Endothelial cell of umbilical vein (primary cell): ENCODE data around the gene MSH5. TPM values are rescaled to one million over a fixed set of nuclear protein-coding genes. Genes with fewer than 3 reads are reported as not detected.

Experiments
- BruUV-seq: library from RNA; stranded (reverse); fragments of 400-500 nt; replicated peaks from 2 replicates; lab custom pipeline; 2021; lab: Mats Ljungman, UMichigan
- CTCF ChIA-PET: fragments of 300-600, 350-600 bp; sonication (Branson Sonifier 250); formaldehyde crosslinking; loops from one replicate; lab custom pipeline; 2021; ENCODE audit warnings: antibody characterized with exemption, inconsistent platforms; lab: Charles Lee
- POLR2A ChIA-PET: fragments of 300-600, 350-600 bp; sonication (Branson Sonifier 250); formaldehyde crosslinking; loops from one replicate; lab custom pipeline; 2021; ENCODE audit warnings: antibody characterized with exemption, inconsistent platforms; lab: Charles Lee
- DNase-seq: peaks from one replicate; pipeline ENCODE4 v3.0.0-alpha.2; 2011; ENCODE audit warnings: low read depth, low spot score
- FAIRE-seq: peaks from 2 replicates; lab custom pipeline; 2011; peaks lifted over from hg19 to GRCh38; lab: Jason Lieb, UNC
- H2AFZ ChIP-seq: 2 replicates; pipeline ENCODE4 v1.6.0; 2012; ENCODE audit warnings: low read depth, low read length, control low read depth, inconsistent platforms
- H3K27ac ChIP-seq: 2 replicates; pipeline ENCODE4 v1.5.1; 2011; ENCODE audit warnings: low read depth, mild to moderate bottlenecking, control low read depth, low read length, moderate library complexity; ENCODE audit not compliant: insufficient read depth
- H3K27me3 ChIP-seq, 2 experiments: 2 replicates each; pipeline versions ENCODE4 v1.6.0 to v1.6.1; 2011; ENCODE audit warnings: low read length in 2 of 2, mixed read lengths in 1 of 2; ENCODE audit not compliant: control insufficient read depth in 2 of 2, insufficient read depth in 2 of 2
- H3K36me3 ChIP-seq, 2 experiments: 2 replicates in 1 of 2; 3 replicates in 1 of 2; pipeline ENCODE4 v1.5.1; 2011; ENCODE audit warnings: low read length in 2 of 2, mild to moderate bottlenecking in 1 of 2, moderate library complexity in 1 of 2; ENCODE audit not compliant: control insufficient read depth in 2 of 2, insufficient read depth in 2 of 2; ENCODE audit errors: extremely low read depth in 1 of 2
- H3K4me1 ChIP-seq: 3 replicates; pipeline ENCODE4 v1.5.1; 2011; ENCODE audit warnings: mild to moderate bottlenecking, low read length; ENCODE audit not compliant: control insufficient read depth, insufficient read depth; ENCODE audit errors: extremely low read depth
- H3K4me2 ChIP-seq: 2 replicates; pipeline ENCODE4 v1.6.1; 2011; ENCODE audit warnings: low read length, control low read depth, mixed read lengths; ENCODE audit not compliant: insufficient read depth
- H3K4me3 ChIP-seq, 3 experiments: fragments of 200-600 bp in 1 of 3; sonication (generic), shearing (Covaris generic) in 1 of 3; replicated peaks in 1 of 3; 2 replicates each; pipeline ENCODE4 v1.5.1; 2011 to 2016; ENCODE audit warnings: control low read depth in 3 of 3, low read length in 3 of 3, mild to moderate bottlenecking in 2 of 3, inconsistent platforms in 1 of 3, low read depth in 1 of 3, moderate library complexity in 1 of 3; ENCODE audit not compliant: insufficient read depth in 1 of 3
- H3K79me2 ChIP-seq: 2 replicates; pipeline ENCODE4 v1.6.0; 2012; ENCODE audit warnings: low read length, inconsistent platforms; ENCODE audit not compliant: control insufficient read depth, insufficient read depth
- H3K9ac ChIP-seq: replicated peaks from 2 replicates; pipeline ENCODE3; 2011; ENCODE audit warnings: low read length, control low read depth; ENCODE audit not compliant: insufficient read depth; ENCODE audit errors: extremely low read depth
- H3K9me1 ChIP-seq: replicated peaks from 3 replicates; pipeline ENCODE4 v1.6.0; 2011; ENCODE audit warnings: mild to moderate bottlenecking, low read length; ENCODE audit not compliant: control insufficient read depth, insufficient read depth; ENCODE audit errors: extremely low read depth
- H3K9me3 ChIP-seq: replicated peaks from 2 replicates; pipeline ENCODE4 v1.5.1; 2012; ENCODE audit warnings: low read length, inconsistent platforms; ENCODE audit not compliant: control insufficient read depth, insufficient read depth
- H4K20me1 ChIP-seq: replicated peaks from 2 replicates; pipeline ENCODE3; 2011; ENCODE audit warnings: mild to moderate bottlenecking, low read length; ENCODE audit not compliant: control insufficient read depth, insufficient read depth; ENCODE audit errors: extremely low read depth
- CTCF ChIP-seq, 2 donors: IDR thresholded peaks; 1 replicate in 1 of 2; 2 replicates in 1 of 2; pipeline ENCODE4 v1.5.1; 2011; ENCODE audit warnings: low read length in 2 of 2, mild to moderate bottlenecking in 2 of 2, moderate library complexity in 2 of 2, control low read depth in 1 of 2, inconsistent platforms in 1 of 2, low read depth in 1 of 2; ENCODE audit not compliant: insufficient read depth in 1 of 2; ENCODE audit errors: extremely low read depth in 1 of 2
- EZH2 ChIP-seq: IDR thresholded peaks from 2 replicates; pipeline ENCODE4 v1.6.1; 2012; ENCODE audit warnings: borderline replicate concordance, low read depth, mild to moderate bottlenecking, moderate library complexity, low read length, inconsistent platforms; ENCODE audit not compliant: severe bottlenecking
- FOS ChIP-seq: IDR thresholded peaks from 2 replicates; pipeline ENCODE4 v1.6.1; 2011; ENCODE audit warnings: mild to moderate bottlenecking, low read length, moderate library complexity, borderline replicate concordance; ENCODE audit not compliant: insufficient read depth
- GATA2 ChIP-seq: IDR thresholded peaks from 2 replicates; pipeline ENCODE4 v1.7.0; 2011; ENCODE audit warnings: low read depth, mild to moderate bottlenecking, moderate library complexity, mixed read lengths, low read length; ENCODE audit not compliant: insufficient read length, insufficient read depth
- JUN ChIP-seq: IDR thresholded peaks from 2 replicates; pipeline ENCODE4 v1.6.1; 2011; ENCODE audit warnings: borderline replicate concordance, low read depth; ENCODE audit not compliant: insufficient read length, insufficient read depth
- MAX ChIP-seq: IDR thresholded peaks from 2 replicates; pipeline ENCODE4 v1.6.1; 2011; ENCODE audit not compliant: insufficient read depth, insufficient read length
- MYC ChIP-seq: IDR thresholded peaks from one replicate; pipeline ENCODE4 v1.6.1; 2011; ENCODE audit warnings: mild to moderate bottlenecking, low read depth, low read length
- POLR2A ChIP-seq: IDR thresholded peaks from 2 replicates; pipeline ENCODE4 v1.6.1; 2012; ENCODE audit warnings: low read depth, mild to moderate bottlenecking, control low read depth, low read length
- POLR2AphosphoS5 ChIP-seq: IDR thresholded peaks from 2 replicates; pipeline ENCODE4 v1.6.1; 2012; ENCODE audit warnings: low read depth, mild to moderate bottlenecking, control low read depth, low read length, moderate library complexity; ENCODE audit not compliant: insufficient read depth
- dilution Hi-C: fragments of 300-500 bp; cut with MboI; formaldehyde crosslinking; loops from one replicate; pipeline ENCODE4 v1.15.0; 2019; ENCODE audit warnings: low sequenced_read_pairs; ENCODE audit not compliant: extremely low pct_ligation_motif_present
- intact Hi-C: fragments of 100-400 bp; cut with micrococcal nuclease; formaldehyde crosslinking; loops from one replicate; pipeline ENCODE4 v1.10.0; 2022
- polyA plus RNA-seq, 4 experiments: library from polyadenylated mRNA; depleted of rRNA in 3 of 4; stranded (reverse) in 3 of 4; unstranded in 1 of 4; fragments of >200 nt; gene quantifications; 2 replicates each; pipeline versions ENCODE4 v1.2.1 to v1.2.3, GENCODE V29; 2011 to 2012; ENCODE audit warnings: missing spikeins in 1 of 4
- total RNA-seq: library from RNA; stranded (reverse); gene quantifications from 2 replicates; pipeline ENCODE4 v1.2.3, GENCODE V29; 2021

Gene MSH5
- total and polyA plus RNA-seq, 2 donors (not counting 3 experiments of a cell fraction or from before 2014, with no cell fraction given): 27.1 to 43.8 TPM

- no peaks in the 10 kb centered on the region for H3K9me1 ChIP-seq
- no peak overlapping the region for H3K9ac ChIP-seq
- H4K20me1 ChIP-seq: no peaks in the 10 kb centered on the region
- H3K79me2 ChIP-seq: no peaks in the 10 kb centered on the region
- BruUV-seq: no TSS peak
- H3K4me3 ChIP-seq: no peak overlapping the region
- H2AFZ ChIP-seq: no peak overlapping the region
- FAIRE-seq (no peak), DNase-seq (no peak)
- CTCF ChIA-PET: interaction anchor here (0.6 to 1.1 kb wide), 2 partner anchors 9 to 24 kb away, joined by 3 read pairs; partner anchors contain the start of gene LSM2
- H3K4me1 ChIP-seq: no peaks in the 10 kb centered on the region
- dilution Hi-C loops: no loop called here
- no peaks in the 10 kb centered on the region for H3K9me3 ChIP-seq
- no peaks in the 10 kb centered on the region for H3K27me3 ChIP-seq
- intact Hi-C loops: no loop called here
- H3K36me3 ChIP-seq: peaks cover 8 to 46% of the 10 kb centered on the region in 2 experiments
- H3K4me2 ChIP-seq: no peak overlapping the region
- POLR2A ChIA-PET: no interaction called here
- TF ChIP-seq GATA2 (no peak), MYC (no peak), JUN (no peak), EZH2 (no peak), CTCF (IDR thresholded peaks at IDR 0.05; ENCODE audit: extremely low read depth in 1 of 2, insufficient read depth in 1 of 2, low read depth in 1 of 2, low read length in 2 of 2) (no peak), FOS (no peak), MAX (no peak), POLR2A (no peak), POLR2AphosphoS5 (no peak)
- no peak overlapping the region for H3K27ac ChIP-seq
Observed at GRCh38 chr6:31782126-31782855, 42.5 kb downstream of the MSH5 start.
